K562 (cell line): ENCODE data around the gene ARHGAP4. TPM values are rescaled to one million over a fixed set of nuclear protein-coding genes. Genes with fewer than 3 reads are reported as not detected.

ENCODE experiments used
- E2F1 ChIP-seq: sonication (generic); formaldehyde crosslinking; IDR thresholded peaks from 2 replicates; pipeline ENCODE4 v1.8.1; 2023; ENCODE audit warnings: mild to moderate bottlenecking, missing genetic modification reagents, moderate library complexity
- E2F6 ChIP-seq, 2 experiments: IDR thresholded peaks; 2 replicates each; pipeline ENCODE4 v1.6.1; 2011; ENCODE audit warnings: borderline replicate concordance in 1 of 2, control low read depth in 1 of 2, low read depth in 1 of 2, low read length in 1 of 2, mild to moderate bottlenecking in 1 of 2, mixed read lengths in 1 of 2, moderate library complexity in 1 of 2; ENCODE audit not compliant: insufficient read depth in 1 of 2, insufficient read length in 1 of 2, poor library complexity in 1 of 2, severe bottlenecking in 1 of 2; ENCODE audit errors: extremely low read depth in 1 of 2
- HDAC6 ChIP-seq: IDR thresholded peaks from 2 replicates; pipeline ENCODE4 v1.6.1; 2012; ENCODE audit warnings: low read depth, mild to moderate bottlenecking, control low read depth, inconsistent platforms, low read length, moderate library complexity
- KDM1A ChIP-seq, 2 experiments: fragments of 450-650 bp; IDR thresholded peaks; 2 replicates each; pipeline ENCODE4 v1.6.1; 2016; ENCODE audit warnings: mild to moderate bottlenecking in 2 of 2
- MAX ChIP-seq: sonication (generic); formaldehyde crosslinking; IDR thresholded peaks from 2 replicates; pipeline ENCODE4 v1.9.0; 2022; ENCODE audit warnings: mild to moderate bottlenecking, missing genetic modification reagents
- MGA ChIP-seq: fragments of 450-650 bp; IDR thresholded peaks from 2 replicates; pipeline ENCODE4 v1.6.1; 2016; ENCODE audit warnings: mild to moderate bottlenecking, moderate library complexity
- RBBP5 ChIP-seq: fragments of 200-600 bp; sonication (generic); IDR thresholded peaks from 2 replicates; pipeline ENCODE4 v1.6.1; 2012; ENCODE audit warnings: borderline replicate concordance, mild to moderate bottlenecking, low read length, control low read depth, inconsistent platforms; ENCODE audit not compliant: insufficient read depth, poor library complexity, severe bottlenecking
- USF2 ChIP-seq: sonication (generic); formaldehyde crosslinking; IDR thresholded peaks from 2 replicates; pipeline ENCODE4 v1.5.0; 2020; ENCODE audit warnings: missing genetic modification reagents
- ZNF764 ChIP-seq: fragments of 250-450 bp; sonication (Bioruptor Pico); IDR thresholded peaks from 2 replicates; pipeline ENCODE4 v1.4.0; 2020; ENCODE audit warnings: low read depth, mild to moderate bottlenecking, moderate library complexity
- polyA plus RNA-seq, 8 experiments: library from polyadenylated mRNA; depleted of rRNA in 4 of 8; stranded (reverse) in 5 of 8; unstranded in 3 of 8; fragments of >200 nt; fragmentation: Nextera tagmentation in 2 of 8; fragmentation: Illumina TruSeq in 1 of 8; extraction: Ambion mirVana in 2 of 8; extraction: Trizol in 1 of 8; gene quantifications; 2 replicates each; pipeline versions ENCODE4 v1.2.1 to v1.2.3, GENCODE V29; 2011 to 2014; ENCODE audit warnings: inconsistent platforms in 1 of 8, missing spikeins in 1 of 8
- total RNA-seq, 7 experiments: library from RNA; depleted of rRNA in 6 of 7; stranded (reverse); fragments of >200 nt in 6 of 7; fragmentation: Illumina TruSeq in 2 of 7; extraction: Trizol in 2 of 7; gene quantifications; 2 replicates each; pipeline versions ENCODE4 v1.2.1 to v1.2.3, GENCODE V29; 2011 to 2021; ENCODE audit warnings: low replicate concordance in 1 of 7

Gene ARHGAP4
- total and polyA plus RNA-seq, 9 of the 15 experiments (the other 6 are each of a cell fraction or from before 2014, with no cell fraction given), result 0.30 to 81.8 (median 13.5) TPM

- TF ChIP-seq MGA, result peak; percentile 91
- peak; percentile 70 for TF ChIP-seq MAX (CRISPR knock-in tag)
- TF ChIP-seq E2F6 (IDR thresholded peaks at IDR 0.05; ENCODE audit: borderline replicate concordance in 1 of 2, extremely low read depth in 1 of 2, insufficient read depth in 1 of 2, insufficient read length in 1 of 2, low read depth in 1 of 2, low read length in 1 of 2, poor library complexity in 1 of 2, severe bottlenecking in 1 of 2), result peak; percentile 93 to 95
- TF ChIP-seq RBBP5, result peak; percentile 36
- TF ChIP-seq USF2 (CRISPR knock-in tag), result no peak
- no peak for TF ChIP-seq HDAC6
- TF ChIP-seq ZNF764 (CRISPR knock-in tag), result no peak
- TF ChIP-seq E2F1 (CRISPR knock-in tag), result no peak
- peak in 1 of 2 experiments; percentile 90; a peak in 2 of 4 replicates for TF ChIP-seq KDM1A (IDR thresholded peaks at IDR 0.05)
Measured at GRCh38 chrX:153970357-153971123, 44.5 kb upstream of the ARHGAP4 start (continued).
